ENCODE results near the gene TNXB. TPM values are rescaled to one million over a fixed set of nuclear protein-coding genes. Genes with fewer than 3 reads are reported as not detected.
"Not testable (repeated sequence)": the region's sequence is repeated elsewhere in the genome, so short reads cannot be mapped to it uniquely, and the experiment has no call there.

The TNXB gene
- total RNA-seq, 1 experiment from 2014 or later = 2.7 TPM

DNA sequence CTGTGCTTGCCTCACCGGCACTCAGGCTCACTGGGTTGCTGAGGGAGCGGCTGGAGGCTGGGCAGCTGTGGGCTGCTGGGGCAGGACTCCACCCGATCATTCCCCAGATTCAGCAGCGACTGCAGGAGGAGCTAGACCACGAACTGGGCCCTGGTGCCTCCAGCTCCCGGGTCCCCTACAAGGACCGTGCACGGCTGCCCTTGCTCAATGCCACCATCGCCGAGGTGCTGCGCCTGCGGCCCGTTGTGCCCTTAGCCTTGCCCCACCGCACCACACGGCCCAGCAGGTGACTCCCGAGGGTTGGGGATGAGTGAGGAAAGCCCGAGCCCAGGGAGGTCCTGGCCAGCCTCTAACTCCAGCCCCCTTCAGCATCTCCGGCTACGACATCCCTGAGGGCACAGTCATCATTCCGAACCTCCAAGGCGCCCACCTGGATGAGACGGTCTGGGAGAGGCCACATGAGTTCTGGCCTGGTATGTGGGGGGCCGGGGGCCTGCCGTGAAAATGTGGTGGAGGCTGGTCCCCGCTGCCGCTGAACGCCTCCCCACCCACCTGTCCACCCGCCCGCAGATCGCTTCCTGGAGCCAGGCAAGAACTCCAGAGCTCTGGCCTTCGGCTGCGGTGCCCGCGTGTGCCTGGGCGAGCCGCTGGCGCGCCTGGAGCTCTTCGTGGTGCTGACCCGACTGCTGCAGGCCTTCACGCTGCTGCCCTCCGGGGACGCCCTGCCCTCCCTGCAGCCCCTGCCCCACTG lies 68.7 kb downstream of the TNXB start:
- H3K4me1 ChIP-seq; H3K4me3 ChIP-seq (ENCODE audit: low read depth, low read length); H3K36me3 Mint-ChIP-seq (ENCODE audit: insufficient read depth, unreplicated experiment); H3K27me3 ChIP-seq (replicated peaks; ENCODE audit: control insufficient read depth, insufficient read depth, low read length); H3K9me3 Mint-ChIP-seq (ENCODE audit: unreplicated experiment); POLR2A ChIA-PET; CTCF ChIA-PET; BruUV-seq (replicated peaks); H3K4me3 Mint-ChIP-seq (ENCODE audit: unreplicated experiment); H3K36me3 ChIP-seq (ENCODE audit: control insufficient read depth, insufficient read depth, low read length); DNase-seq; H3K9me3 ChIP-seq; intact Hi-C loops (cut with micrococcal nuclease; ENCODE audit: unreplicated experiment); H3K4me1 Mint-ChIP-seq (ENCODE audit: low read depth, unreplicated experiment); H3K27ac Mint-ChIP-seq (ENCODE audit: unreplicated experiment); H3K27me3 Mint-ChIP-seq (ENCODE audit: insufficient read depth, unreplicated experiment): not testable (repeated sequence)

GRCh38 chr6:32039321-32040274 lies 69.5 kb downstream of the TNXB start:
- BruUV-seq (replicated peaks); H3K27me3 ChIP-seq (replicated peaks; ENCODE audit: control insufficient read depth, insufficient read depth, low read length); intact Hi-C loops (cut with micrococcal nuclease; ENCODE audit: unreplicated experiment); H3K36me3 Mint-ChIP-seq (ENCODE audit: insufficient read depth, unreplicated experiment); H3K4me1 Mint-ChIP-seq (ENCODE audit: low read depth, unreplicated experiment); H3K9me3 Mint-ChIP-seq (ENCODE audit: unreplicated experiment); H3K4me3 ChIP-seq (ENCODE audit: low read depth, low read length); DNase-seq; H3K9me3 ChIP-seq; CTCF ChIA-PET; H3K36me3 ChIP-seq (ENCODE audit: control insufficient read depth, insufficient read depth, low read length); H3K4me1 ChIP-seq; H3K27me3 Mint-ChIP-seq (ENCODE audit: insufficient read depth, unreplicated experiment); H3K27ac Mint-ChIP-seq (ENCODE audit: unreplicated experiment); H3K4me3 Mint-ChIP-seq (ENCODE audit: unreplicated experiment); POLR2A ChIA-PET: not testable (repeated sequence)

DNA sequence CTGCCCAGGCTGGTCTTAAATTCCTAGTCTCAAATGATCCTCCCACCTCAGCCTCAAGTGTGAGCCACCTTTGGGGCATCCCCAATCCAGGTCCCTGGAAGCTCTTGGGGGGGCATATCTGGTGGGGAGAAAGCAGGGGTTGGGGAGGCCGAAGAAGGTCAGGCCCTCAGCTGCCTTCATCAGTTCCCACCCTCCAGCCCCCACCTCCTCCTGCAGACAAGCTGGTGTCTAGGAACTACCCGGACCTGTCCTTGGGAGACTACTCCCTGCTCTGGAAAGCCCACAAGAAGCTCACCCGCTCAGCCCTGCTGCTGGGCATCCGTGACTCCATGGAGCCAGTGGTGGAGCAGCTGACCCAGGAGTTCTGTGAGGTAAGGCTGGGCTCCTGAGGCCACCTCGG lies 70.3 kb downstream of the TNXB start:
- H3K27me3 Mint-ChIP-seq (ENCODE audit: insufficient read depth, unreplicated experiment); H3K4me3 Mint-ChIP-seq (ENCODE audit: unreplicated experiment); H3K9me3 ChIP-seq; H3K4me1 ChIP-seq; intact Hi-C loops (cut with micrococcal nuclease; ENCODE audit: unreplicated experiment); H3K27ac Mint-ChIP-seq (ENCODE audit: unreplicated experiment); H3K36me3 ChIP-seq (ENCODE audit: control insufficient read depth, insufficient read depth, low read length); H3K36me3 Mint-ChIP-seq (ENCODE audit: insufficient read depth, unreplicated experiment); H3K4me3 ChIP-seq (ENCODE audit: low read depth, low read length); BruUV-seq (replicated peaks); H3K4me1 Mint-ChIP-seq (ENCODE audit: low read depth, unreplicated experiment); H3K27me3 ChIP-seq (replicated peaks; ENCODE audit: control insufficient read depth, insufficient read depth, low read length); CTCF ChIA-PET; DNase-seq; H3K9me3 Mint-ChIP-seq (ENCODE audit: unreplicated experiment): not testable (repeated sequence)
- POLR2A ChIA-PET = interaction anchor here (0.6 kb wide), 1 partner anchor 381 kb away, joined by 7 read pairs; no protein-coding TSS in a partner anchor

DNA sequence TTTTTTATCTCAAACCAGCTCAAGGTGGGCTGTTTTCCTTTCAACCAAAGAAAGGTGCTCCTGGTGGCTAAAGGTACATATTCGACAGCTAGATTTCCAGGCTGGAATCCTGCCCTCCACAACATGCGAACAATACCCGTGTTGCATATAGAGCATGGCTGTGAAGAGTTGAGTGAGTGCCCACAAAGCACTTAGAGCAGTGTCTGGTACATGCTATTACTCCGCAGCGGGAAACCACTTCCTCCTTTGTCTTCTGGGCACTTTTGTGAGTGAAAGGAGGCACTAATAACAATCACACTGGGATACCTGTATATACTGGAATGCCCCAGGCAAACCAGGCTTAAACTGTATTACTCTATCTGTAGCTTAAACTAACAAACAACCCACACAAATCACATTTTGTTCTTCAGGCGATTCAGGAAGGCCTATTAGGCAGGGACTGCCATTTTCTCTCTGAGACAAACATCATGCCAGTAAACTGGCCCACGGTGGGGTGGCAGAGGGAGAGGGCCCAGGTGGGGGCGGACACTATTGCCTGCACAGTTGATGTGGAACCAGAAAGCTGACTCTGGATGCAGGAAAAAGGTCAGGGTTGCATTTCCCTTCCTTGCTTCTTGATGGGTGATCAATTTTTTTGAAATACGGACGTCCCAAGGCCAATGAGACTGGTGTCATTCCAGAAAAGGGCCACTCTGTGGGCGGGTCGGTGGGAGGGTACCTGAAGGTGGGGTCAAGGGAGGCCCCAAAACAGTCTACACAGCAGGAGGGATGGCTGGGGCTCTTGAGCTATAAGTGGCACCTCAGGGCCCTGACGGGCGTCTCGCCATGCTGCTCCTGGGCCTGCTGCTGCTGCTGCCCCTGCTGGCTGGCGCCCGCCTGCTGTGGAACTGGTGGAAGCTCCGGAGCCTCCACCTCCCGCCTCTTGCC lies 71.3 kb downstream of the TNXB start, which contains the start of gene CYP21A2:
Gene CYP21A2 (plus strand): TSS at position 818 of the 927 bp plus-strand sequence. CDS start 8 bp downstream, at position 826.
- intact Hi-C loops (cut with micrococcal nuclease; ENCODE audit: unreplicated experiment); H3K9me3 Mint-ChIP-seq (ENCODE audit: unreplicated experiment); H3K9me3 ChIP-seq; H3K27ac Mint-ChIP-seq (ENCODE audit: unreplicated experiment); H3K36me3 ChIP-seq (ENCODE audit: control insufficient read depth, insufficient read depth, low read length); H3K4me1 Mint-ChIP-seq (ENCODE audit: low read depth, unreplicated experiment); BruUV-seq (replicated peaks); H3K4me3 Mint-ChIP-seq (ENCODE audit: unreplicated experiment); H3K4me1 ChIP-seq; CTCF ChIA-PET; H3K36me3 Mint-ChIP-seq (ENCODE audit: insufficient read depth, unreplicated experiment); H3K27me3 Mint-ChIP-seq (ENCODE audit: insufficient read depth, unreplicated experiment); DNase-seq; H3K4me3 ChIP-seq (ENCODE audit: low read depth, low read length); H3K27me3 ChIP-seq (replicated peaks; ENCODE audit: control insufficient read depth, insufficient read depth, low read length): not testable (repeated sequence)
- POLR2A ChIA-PET = interaction anchor here (0.5 kb wide), 1 partner anchor 1122 kb away, joined by 3 read pairs; no protein-coding TSS in a partner anchor

DNA sequence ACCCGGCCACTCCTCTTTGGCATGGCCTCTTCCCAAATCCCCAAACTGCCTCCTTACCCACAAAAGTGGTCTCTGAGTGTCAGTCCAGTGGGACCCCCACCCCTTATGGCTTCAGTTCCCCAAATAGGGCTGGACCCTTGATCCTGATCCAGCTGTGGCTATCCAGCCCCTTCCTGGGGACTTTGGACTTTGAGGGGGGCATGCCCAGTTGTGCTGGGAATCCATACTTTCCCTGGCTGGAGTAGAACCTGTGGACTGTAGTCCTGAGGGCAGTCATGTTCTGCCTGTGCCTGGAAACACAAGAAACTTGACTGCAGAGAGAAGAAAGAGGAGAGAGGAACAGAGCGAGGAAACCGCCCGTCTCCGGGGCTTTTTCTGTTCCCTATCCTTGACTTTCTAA lies 72.0 kb downstream of the TNXB start:
- CTCF ChIA-PET; H3K4me3 ChIP-seq (ENCODE audit: low read depth, low read length); H3K27me3 ChIP-seq (replicated peaks; ENCODE audit: control insufficient read depth, insufficient read depth, low read length); H3K9me3 ChIP-seq; intact Hi-C loops (cut with micrococcal nuclease; ENCODE audit: unreplicated experiment); H3K4me1 Mint-ChIP-seq (ENCODE audit: low read depth, unreplicated experiment); H3K36me3 ChIP-seq (ENCODE audit: control insufficient read depth, insufficient read depth, low read length); H3K4me3 Mint-ChIP-seq (ENCODE audit: unreplicated experiment); H3K27me3 Mint-ChIP-seq (ENCODE audit: insufficient read depth, unreplicated experiment); H3K9me3 Mint-ChIP-seq (ENCODE audit: unreplicated experiment); POLR2A ChIA-PET; H3K4me1 ChIP-seq; DNase-seq; BruUV-seq (replicated peaks); H3K27ac Mint-ChIP-seq (ENCODE audit: unreplicated experiment); H3K36me3 Mint-ChIP-seq (ENCODE audit: insufficient read depth, unreplicated experiment): not testable (repeated sequence)

DNA sequence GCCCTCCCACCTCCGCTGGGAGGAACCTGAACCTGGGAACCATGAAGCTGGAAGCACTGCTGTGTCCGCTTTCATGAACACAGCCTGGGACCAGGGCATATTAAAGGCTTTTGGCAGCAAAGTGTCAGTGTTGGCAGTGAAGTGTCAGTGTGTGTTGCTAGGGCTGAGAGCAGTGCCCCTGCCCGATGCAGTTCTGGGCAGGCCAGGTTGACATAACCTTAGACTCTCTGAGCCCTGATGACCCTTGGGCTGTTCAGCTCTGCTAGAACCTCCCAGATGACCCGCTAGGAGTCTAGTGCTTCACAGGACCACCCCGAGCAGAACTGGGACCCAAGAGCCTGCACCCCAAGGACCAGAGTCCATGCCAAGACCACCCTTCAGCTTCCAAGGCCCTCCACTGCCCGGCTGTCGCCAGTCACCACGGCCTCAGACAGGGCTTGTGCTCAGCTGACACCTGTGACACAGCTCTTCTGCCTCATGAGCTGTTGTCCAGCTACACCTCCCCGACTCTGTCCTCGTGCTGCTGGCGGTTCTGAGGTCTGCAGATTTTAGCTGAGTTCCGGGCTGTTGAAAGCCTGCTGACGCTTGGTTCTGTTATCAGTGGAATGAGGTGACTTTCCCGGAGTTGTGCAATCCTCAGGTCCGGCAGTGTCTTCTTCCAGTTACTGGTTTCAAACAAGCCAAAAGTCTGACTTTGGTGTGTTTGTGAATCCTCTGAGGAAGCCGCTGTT lies 73.7 kb downstream of the TNXB start:
- H3K27me3 Mint-ChIP-seq (ENCODE audit: insufficient read depth, unreplicated experiment); H3K9me3 ChIP-seq; H3K36me3 ChIP-seq (ENCODE audit: control insufficient read depth, insufficient read depth, low read length); H3K27ac Mint-ChIP-seq (ENCODE audit: unreplicated experiment); H3K36me3 Mint-ChIP-seq (ENCODE audit: insufficient read depth, unreplicated experiment); POLR2A ChIA-PET; H3K9me3 Mint-ChIP-seq (ENCODE audit: unreplicated experiment); H3K4me1 Mint-ChIP-seq (ENCODE audit: low read depth, unreplicated experiment); H3K4me3 Mint-ChIP-seq (ENCODE audit: unreplicated experiment); H3K4me3 ChIP-seq (ENCODE audit: low read depth, low read length); BruUV-seq (replicated peaks); DNase-seq; CTCF ChIA-PET; H3K4me1 ChIP-seq; intact Hi-C loops (cut with micrococcal nuclease; ENCODE audit: unreplicated experiment); H3K27me3 ChIP-seq (replicated peaks; ENCODE audit: control insufficient read depth, insufficient read depth, low read length): not testable (repeated sequence)

Data from Caco-2 (cell line).